Measurements from ENCODE around the gene DUSP21.

Gene DUSP21

GRCh38 chrX:44873415-44874276 is 29.8 kb downstream of the DUSP21 start:
- Histone ChIP-seq H3K9ac (ENCODE audit: low read length) (peak overlapping the region; percentile 91), H3K79me2 (ENCODE audit: insufficient read depth, low read length) (peaks cover 55% of the 10 kb centered on the region), H3K4me1 (ENCODE audit: insufficient read depth, low read length, severe bottlenecking) (peaks cover 18% of the 10 kb centered on the region), H2AFZ (ENCODE audit: low read length) (no peak overlapping the region), H3K4me3 (ENCODE audit: low read depth, low read length, poor library complexity, severe bottlenecking) (peak overlapping the region; percentile 89), H3K27me3 (ENCODE audit: insufficient read depth, low read length) (no peaks in the 10 kb centered on the region), H3F3A (ENCODE audit: insufficient read depth, low read length) (no peaks in the 10 kb centered on the region), H3K27ac (ENCODE audit: low read depth, low read length, poor library complexity, severe bottlenecking) (peak overlapping the region; percentile 81), H3K9me2 (ENCODE audit: low read depth, low read length) (no peaks in the 10 kb centered on the region), H3K4me2 (ENCODE audit: low read length) (peak overlapping the region; percentile 89), H3K36me3 (ENCODE audit: insufficient read depth, low read length) (peaks cover 13% of the 10 kb centered on the region), H3K9me3 (ENCODE audit: low read length) (no peaks in the 10 kb centered on the region), H4K20me1 (ENCODE audit: insufficient read depth, low read length) (no peaks in the 10 kb centered on the region)
- no peak for TF ChIP-seq EZH2 (IDR thresholded peaks at IDR 0.05; ENCODE audit: borderline replicate concordance, low read length)
- TF ChIP-seq, protein P1, sequence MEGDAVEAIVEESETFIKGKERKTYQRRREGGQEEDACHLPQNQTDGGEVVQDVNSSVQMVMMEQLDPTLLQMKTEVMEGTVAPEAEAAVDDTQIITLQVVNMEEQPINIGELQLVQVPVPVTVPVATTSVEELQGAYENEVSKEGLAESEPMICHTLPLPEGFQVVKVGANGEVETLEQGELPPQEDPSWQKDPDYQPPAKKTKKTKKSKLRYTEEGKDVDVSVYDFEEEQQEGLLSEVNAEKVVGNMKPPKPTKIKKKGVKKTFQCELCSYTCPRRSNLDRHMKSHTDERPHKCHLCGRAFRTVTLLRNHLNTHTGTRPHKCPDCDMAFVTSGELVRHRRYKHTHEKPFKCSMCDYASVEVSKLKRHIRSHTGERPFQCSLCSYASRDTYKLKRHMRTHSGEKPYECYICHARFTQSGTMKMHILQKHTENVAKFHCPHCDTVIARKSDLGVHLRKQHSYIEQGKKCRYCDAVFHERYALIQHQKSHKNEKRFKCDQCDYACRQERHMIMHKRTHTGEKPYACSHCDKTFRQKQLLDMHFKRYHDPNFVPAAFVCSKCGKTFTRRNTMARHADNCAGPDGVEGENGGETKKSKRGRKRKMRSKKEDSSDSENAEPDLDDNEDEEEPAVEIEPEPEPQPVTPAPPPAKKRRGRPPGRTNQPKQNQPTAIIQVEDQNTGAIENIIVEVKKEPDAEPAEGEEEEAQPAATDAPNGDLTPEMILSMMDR (IDR thresholded peaks at IDR 0.05; ENCODE audit: low read length), result no peak

DNA sequence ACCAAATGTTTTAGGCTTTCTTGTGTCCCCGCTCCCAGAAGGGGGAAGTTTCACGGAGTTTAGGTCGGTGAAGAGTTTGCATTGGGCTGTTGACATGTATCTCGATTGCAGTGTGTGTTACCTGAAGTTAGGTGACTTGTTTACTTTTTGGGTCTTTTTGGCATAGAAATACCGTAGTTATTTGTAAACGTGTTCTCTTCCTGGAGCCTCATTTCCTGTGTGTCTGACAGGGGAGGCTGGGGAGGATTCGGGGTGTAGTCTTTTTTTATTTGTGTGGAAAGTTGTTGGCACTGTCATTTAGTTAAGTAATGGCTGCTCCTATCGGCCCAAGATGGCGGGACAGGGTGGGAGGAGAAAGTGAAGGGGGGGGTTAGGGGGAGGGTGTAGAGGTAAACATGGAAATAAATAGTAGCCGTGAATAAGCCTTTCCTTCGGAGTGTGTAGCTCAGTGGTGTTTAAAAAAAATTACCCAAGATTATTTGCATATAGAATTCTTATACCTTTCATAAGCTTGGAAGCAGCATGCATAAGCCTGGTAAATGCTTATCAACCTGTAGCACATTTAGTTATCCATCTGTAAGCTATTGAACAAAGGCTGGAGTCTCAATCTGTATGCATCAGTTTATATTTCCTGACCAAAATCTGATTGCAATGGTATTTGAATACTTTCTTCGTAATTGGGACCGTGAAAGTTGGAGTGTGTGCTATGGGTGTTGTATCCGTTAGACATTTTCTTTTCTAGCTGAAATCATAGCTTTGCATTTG is 30.8 kb downstream of the DUSP21 start:
- H3K27ac ChIP-seq (ENCODE audit: low read depth, low read length, poor library complexity, severe bottlenecking), result peak overlapping the region; percentile 81
- H3K9me2 ChIP-seq (ENCODE audit: low read depth, low read length), result no peaks in the 10 kb centered on the region
- no peak overlapping the region for H2AFZ ChIP-seq (ENCODE audit: low read length)
- peaks cover 18% of the 10 kb centered on the region for H3K4me1 ChIP-seq (ENCODE audit: insufficient read depth, low read length, severe bottlenecking)
- H3K9ac ChIP-seq (ENCODE audit: low read length), result peak overlapping the region; percentile 91
- H3K9me3 ChIP-seq (ENCODE audit: low read length), result no peaks in the 10 kb centered on the region
- H3K79me2 ChIP-seq (ENCODE audit: insufficient read depth, low read length), result peaks cover 64% of the 10 kb centered on the region
- H3K36me3 ChIP-seq (ENCODE audit: insufficient read depth, low read length), result peaks cover 13% of the 10 kb centered on the region
- peak overlapping the region; percentile 89 for H3K4me3 ChIP-seq (ENCODE audit: low read depth, low read length, poor library complexity, severe bottlenecking)
- no peaks in the 10 kb centered on the region for H3F3A ChIP-seq (ENCODE audit: insufficient read depth, low read length)
- H3K27me3 ChIP-seq (ENCODE audit: insufficient read depth, low read length), result no peaks in the 10 kb centered on the region
- H3K4me2 ChIP-seq (ENCODE audit: low read length), result peak overlapping the region; percentile 89
- no peaks in the 10 kb centered on the region for H4K20me1 ChIP-seq (ENCODE audit: insufficient read depth, low read length)
- no peak for TF ChIP-seq EZH2 (IDR thresholded peaks at IDR 0.05; ENCODE audit: borderline replicate concordance, low read length)
- TF ChIP-seq, protein P1 (IDR thresholded peaks at IDR 0.05; ENCODE audit: low read length), result no peak

GRCh38 chrX:44875185-44875489 is 31.3 kb downstream of the DUSP21 start:
- no peak overlapping the region for H2AFZ ChIP-seq (ENCODE audit: low read length)
- peaks cover 13% of the 10 kb centered on the region for H3K36me3 ChIP-seq (ENCODE audit: insufficient read depth, low read length)
- no peaks in the 10 kb centered on the region for H3K9me2 ChIP-seq (ENCODE audit: low read depth, low read length)
- H3K9ac ChIP-seq (ENCODE audit: low read length), result peak overlapping the region; percentile 91
- peaks cover 18% of the 10 kb centered on the region for H3K4me1 ChIP-seq (ENCODE audit: insufficient read depth, low read length, severe bottlenecking)
- H3K79me2 ChIP-seq (ENCODE audit: insufficient read depth, low read length), result peaks cover 69% of the 10 kb centered on the region
- peak overlapping the region; percentile 89 for H3K4me2 ChIP-seq (ENCODE audit: low read length)
- TF ChIP-seq, protein P1 (IDR thresholded peaks at IDR 0.05; ENCODE audit: low read length), result no peak
- TF ChIP-seq EZH2 (IDR thresholded peaks at IDR 0.05; ENCODE audit: borderline replicate concordance, low read length), result no peak
- no peaks in the 10 kb centered on the region for H3K9me3 ChIP-seq (ENCODE audit: low read length)
- peak overlapping the region; percentile 89 for H3K4me3 ChIP-seq (ENCODE audit: low read depth, low read length, poor library complexity, severe bottlenecking)
- H3F3A ChIP-seq (ENCODE audit: insufficient read depth, low read length), result no peaks in the 10 kb centered on the region
- no peaks in the 10 kb centered on the region for H3K27me3 ChIP-seq (ENCODE audit: insufficient read depth, low read length)
- peak overlapping the region; percentile 81 for H3K27ac ChIP-seq (ENCODE audit: low read depth, low read length, poor library complexity, severe bottlenecking)
- H4K20me1 ChIP-seq (ENCODE audit: insufficient read depth, low read length), result no peaks in the 10 kb centered on the region

All from OCI-LY1 (cell line).